Smooth muscle cell of trachea (primary cell): ENCODE results near the gene ZNF439. TPM values are rescaled to one million over a fixed set of nuclear protein-coding genes. Genes with fewer than 3 reads are reported as not detected.

Experiments used
- total RNA-seq: library from RNA; depleted of rRNA; stranded (reverse); fragments of >200 nt; gene quantifications from 2 replicates; pipeline ENCODE4 v1.2.1, GENCODE V29; 2014

The ZNF439 gene
- 6.9 and 7.4 TPM in 2 replicates for total RNA-seq

DNA sequence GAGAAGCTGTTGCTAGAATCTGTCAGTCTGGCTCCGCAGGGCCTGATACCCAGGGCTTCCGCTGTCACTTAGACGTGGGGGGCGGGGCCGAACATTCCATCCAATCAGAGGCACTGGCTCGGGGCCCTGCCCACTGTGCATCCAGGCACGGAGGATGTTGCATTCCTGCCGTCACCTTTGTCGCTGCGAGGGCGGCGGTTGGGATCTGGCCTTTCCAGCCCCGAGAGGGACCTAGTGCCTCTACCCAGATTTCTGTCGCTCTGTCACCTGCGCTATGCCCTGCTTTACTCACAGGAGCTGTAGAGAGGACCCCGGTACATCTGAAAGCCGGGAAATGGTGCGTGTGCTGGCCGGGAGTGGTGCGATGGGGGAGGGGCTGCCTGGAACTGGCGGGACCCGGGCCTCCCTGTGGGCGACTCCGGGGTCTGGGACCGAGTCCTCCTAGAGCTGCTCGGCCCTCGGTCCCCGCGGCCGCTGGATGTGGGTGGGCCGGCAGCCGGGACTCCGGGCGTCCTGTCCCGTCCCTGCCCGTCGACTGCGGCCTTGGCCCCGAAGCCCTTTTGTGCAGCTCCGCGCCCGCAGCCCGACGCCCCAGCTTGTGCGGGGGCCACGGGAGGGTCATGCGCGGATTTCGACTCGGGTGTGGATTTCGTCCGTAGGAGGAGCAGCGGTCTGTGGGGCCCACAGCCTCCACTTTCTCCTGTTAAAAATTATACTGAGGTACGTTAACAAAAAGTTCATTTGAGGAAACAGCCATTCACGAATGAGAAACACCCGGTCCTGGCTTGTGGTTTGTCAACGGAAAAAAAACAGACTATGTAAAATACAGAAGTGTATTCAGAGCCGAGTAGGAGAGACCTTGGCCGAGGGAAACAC, at the start of gene ZNF439:
Gene ZNF439, plus strand, starts transcription at position 133 of the 876 bp plus-strand sequence. Its CDS starts 142 bp downstream, at position 275.

DNA sequence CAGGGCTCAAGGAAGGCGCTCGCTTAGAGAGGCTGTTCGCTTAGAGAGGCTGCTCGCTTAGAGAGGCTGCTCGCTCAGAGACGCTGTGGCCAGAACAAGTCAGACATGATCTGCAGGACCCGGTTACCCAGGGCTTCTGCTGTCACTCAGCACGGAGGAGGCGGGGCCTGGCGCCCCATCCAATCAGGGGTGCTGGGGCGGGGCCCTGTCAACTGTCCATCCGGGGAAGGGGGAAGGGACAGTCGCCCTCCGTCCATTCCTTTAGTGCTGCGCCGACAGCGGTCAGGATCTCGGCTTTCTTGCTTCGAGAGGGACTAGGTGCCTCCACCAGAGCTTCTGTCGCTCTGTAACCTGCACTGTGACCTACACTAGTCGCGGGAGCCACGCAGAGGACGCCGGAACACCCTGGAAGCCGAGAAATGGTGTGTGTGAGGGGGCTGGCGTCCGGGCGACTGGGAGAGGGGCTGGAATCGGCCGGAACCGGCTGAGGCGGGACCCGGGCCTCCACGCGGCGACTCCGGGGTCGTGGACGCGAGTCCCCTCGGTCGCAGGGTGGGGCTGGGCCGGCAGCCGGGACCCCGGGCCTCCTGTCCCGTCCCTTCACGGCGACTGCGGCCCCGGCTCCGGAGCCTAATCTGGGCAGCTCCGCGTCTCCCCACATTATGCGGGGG, 34.4 kb upstream of the ZNF439 start, which contains the start of gene ZNF440:
Gene ZNF440, plus strand, starts transcription at position 245 of the 671 bp plus-strand sequence. Its CDS starts 175 bp downstream, at position 420.

DNA sequence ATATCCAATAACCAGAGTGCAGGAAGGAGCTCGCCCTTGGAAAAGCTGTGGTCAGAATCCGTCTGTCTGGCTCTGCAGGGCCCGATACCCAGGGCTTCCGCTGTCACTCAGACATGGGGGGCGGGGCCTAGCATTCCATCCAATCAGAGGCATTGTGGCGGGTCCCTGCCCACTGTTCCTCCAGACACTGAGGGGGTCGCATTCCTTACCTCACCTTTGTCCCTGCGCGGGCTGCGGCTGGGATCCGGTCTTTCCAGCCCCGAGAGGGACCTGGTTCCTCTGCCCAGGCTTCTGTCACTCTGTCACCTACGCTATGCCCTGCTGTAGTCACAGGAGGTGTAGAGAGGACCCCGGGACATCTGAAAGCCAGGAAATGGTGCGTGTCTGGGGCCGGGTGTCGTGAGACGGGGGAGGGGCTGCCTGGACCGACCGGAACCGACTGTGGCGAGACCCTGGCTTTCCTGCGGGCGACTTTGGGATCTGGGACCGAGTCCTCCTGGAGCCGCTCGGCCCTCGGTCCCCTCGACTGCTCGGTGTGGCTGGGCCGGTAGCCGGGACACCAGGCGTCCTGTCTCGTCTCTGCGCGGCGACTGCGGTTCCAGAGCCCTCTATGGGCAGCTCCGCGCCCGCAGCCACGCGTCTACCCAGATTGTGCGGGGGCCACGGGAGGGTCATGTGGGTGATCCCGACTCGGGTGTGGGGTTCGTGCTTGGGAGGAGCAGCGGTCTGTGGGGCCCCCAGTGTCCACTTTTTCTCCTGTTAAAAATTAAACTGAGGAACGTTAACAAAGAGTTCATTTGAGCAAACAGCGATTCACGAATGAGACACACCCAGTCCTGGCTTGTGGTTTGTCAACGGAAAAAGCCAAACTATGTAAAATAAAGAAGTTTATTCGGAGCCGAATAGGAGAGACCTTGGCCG, 39.3 kb downstream of the ZNF439 start, which contains the start of gene ZNF69:
Gene ZNF69, plus strand, starts transcription at position 172 of the 921 bp plus-strand sequence. Its CDS starts 142 bp downstream, at position 314.

Other genes with a start within 250 kb of the ZNF439 start
- 4.3 and 5.4 TPM in 2 replicates for gene ZNF823, start 109.8 kb upstream of the ZNF439 start, total RNA-seq
- 12.2 and 15.9 TPM in 2 replicates for gene ZNF441, start 81.7 kb upstream of the ZNF439 start, total RNA-seq
- gene ZNF491, start 50.2 kb upstream of the ZNF439 start, total RNA-seq, result 3.8 and 4.6 TPM in 2 replicates
- gene ZNF440, start 34.5 kb upstream of the ZNF439 start, total RNA-seq, result 10.4 and 14.5 TPM in 2 replicates
- gene ZNF69, start 39.1 kb downstream of the ZNF439 start, total RNA-seq, result 4.0 and 4.1 TPM in 2 replicates
- 7.3 and 15.6 TPM in 2 replicates for gene ZNF700, start 76.4 kb downstream of the ZNF439 start, total RNA-seq
- 2.2 and 2.8 TPM in 2 replicates for gene ZNF763, start 116.3 kb downstream of the ZNF439 start, total RNA-seq
- 6.0 and 6.1 TPM in 2 replicates for gene ZNF433, start 187.0 kb downstream of the ZNF439 start, total RNA-seq
- gene ZNF878, start 204.2 kb downstream of the ZNF439 start, total RNA-seq, result 0.29 TPM in 1 of 2 replicates, not detected in the other
- 11.6 and 12.1 TPM in 2 replicates for gene ZNF844, start 216.0 kb downstream of the ZNF439 start, total RNA-seq